Ovary (tissue), 3 donors: ENCODE data around the gene MSH2.

Experiments
- EP300 ChIP-seq: sonication (generic); formaldehyde crosslinking; IDR thresholded peaks from one replicate; pipeline ENCODE4 v1.6.1; 2017; ENCODE audit warnings: antibody characterized with exemption
- POLR2A ChIP-seq: fragments of 450-650 bp; IDR thresholded peaks from one replicate; pipeline ENCODE4 v1.6.1; 2017; ENCODE audit warnings: antibody characterized with exemption, mild to moderate bottlenecking, moderate library complexity
- TF ChIP-seq, protein P1 (sequence below), 3 donors: fragments of 450-650 bp in 2 of 3; fragments of 200-600 bp in 1 of 3; IDR thresholded peaks; one replicate each; pipeline versions ENCODE4 v1.5.1 to v1.8.0; 2016 to 2022; ENCODE audit warnings: antibody characterized with exemption in 3 of 3, mild to moderate bottlenecking in 1 of 3
- donor health status: DM: no; HTN: no; CAD: no.

- TF ChIP-seq POLR2A = no peak
- TF ChIP-seq, protein P1, sequence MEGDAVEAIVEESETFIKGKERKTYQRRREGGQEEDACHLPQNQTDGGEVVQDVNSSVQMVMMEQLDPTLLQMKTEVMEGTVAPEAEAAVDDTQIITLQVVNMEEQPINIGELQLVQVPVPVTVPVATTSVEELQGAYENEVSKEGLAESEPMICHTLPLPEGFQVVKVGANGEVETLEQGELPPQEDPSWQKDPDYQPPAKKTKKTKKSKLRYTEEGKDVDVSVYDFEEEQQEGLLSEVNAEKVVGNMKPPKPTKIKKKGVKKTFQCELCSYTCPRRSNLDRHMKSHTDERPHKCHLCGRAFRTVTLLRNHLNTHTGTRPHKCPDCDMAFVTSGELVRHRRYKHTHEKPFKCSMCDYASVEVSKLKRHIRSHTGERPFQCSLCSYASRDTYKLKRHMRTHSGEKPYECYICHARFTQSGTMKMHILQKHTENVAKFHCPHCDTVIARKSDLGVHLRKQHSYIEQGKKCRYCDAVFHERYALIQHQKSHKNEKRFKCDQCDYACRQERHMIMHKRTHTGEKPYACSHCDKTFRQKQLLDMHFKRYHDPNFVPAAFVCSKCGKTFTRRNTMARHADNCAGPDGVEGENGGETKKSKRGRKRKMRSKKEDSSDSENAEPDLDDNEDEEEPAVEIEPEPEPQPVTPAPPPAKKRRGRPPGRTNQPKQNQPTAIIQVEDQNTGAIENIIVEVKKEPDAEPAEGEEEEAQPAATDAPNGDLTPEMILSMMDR (IDR thresholded peaks at IDR 0.05) = no peak
- no peak for TF ChIP-seq EP300
Measured at GRCh38 chr2:47516360-47517104, 113.6 kb downstream of the MSH2 start.
